Left lung (tissue), 14 donors: ENCODE data around the gene PRSS12. TPM values are rescaled to one million over a fixed set of nuclear protein-coding genes. Genes with fewer than 3 reads are reported as not detected.
"Not testable (repeated sequence)": the region's sequence is repeated elsewhere in the genome, so short reads cannot be mapped to it uniquely, and the experiment has no call there.

Experiments
- ATAC-seq: fragments of 200-7000 bp; cut with Tn5 transposase; one replicate; pipeline ENCODE4 v1.9.1; 2020; ENCODE audit warnings: moderate library complexity
- DNase-seq, 4 donors: peaks; one replicate each; pipeline ENCODE4 v3.0.0-alpha.2; 2013 to 2020
- H3K27ac ChIP-seq, 2 donors: fragments of 200-600 bp; sonication (generic) in 1 of 2; one replicate each; pipeline versions ENCODE4 v1.5.0 to v1.8.0; 2020 to 2021
- H3K27me3 ChIP-seq, 2 donors: fragments of 200-600 bp; sonication (generic) in 1 of 2; one replicate each; pipeline versions ENCODE4 v1.5.0 to v1.8.0; 2020 to 2021
- H3K36me3 ChIP-seq, 2 donors: fragments of 200-600 bp; sonication (generic) in 1 of 2; one replicate each; pipeline versions ENCODE4 v1.5.0 to v1.8.0; 2020 to 2021
- H3K4me1 ChIP-seq, 2 donors: fragments of 200-600 bp; one replicate each; pipeline ENCODE4 v1.8.0; 2021
- H3K4me3 ChIP-seq, 2 donors: fragments of 200-600 bp; sonication (generic) in 1 of 2; one replicate each; pipeline versions ENCODE4 v1.5.0 to v1.8.0; 2020 to 2021; ENCODE audit warnings: mild to moderate bottlenecking in 1 of 2
- H3K9me3 ChIP-seq, 2 donors: fragments of 200-600 bp; sonication (generic) in 1 of 2; one replicate each; pipeline versions ENCODE4 v1.5.0 to v1.8.0; 2020 to 2021
- intact Hi-C, 2 donors: fragments of 100-400 bp; cut with DNase I; formaldehyde crosslinking; loops; one replicate each; pipeline versions ENCODE4 v1.11.2 to v1.14.2; 2022
- long read RNA-seq, 12 donors: library from polyadenylated mRNA in 2 of 12; unstranded in 2 of 12; transcript quantifications; one replicate each; pipeline ENCODE4 v2.0.0 and lab custom pipeline, GENCODE V29; 2019 to 2026
- polyA plus RNA-seq, 6 donors: library from polyadenylated mRNA; unstranded; fragments of 120-200 nt; gene quantifications; one replicate each; pipeline ENCODE4 v1.2.1, GENCODE V29; 2013; ENCODE audit not compliant: insufficient read length in 6 of 6
- total RNA-seq, 2 donors: library from RNA; stranded (reverse); fragmentation: NEBNext Ultra II Directional; extraction: Animal tissue kit (Norgen Biotek cat#: 25700); gene quantifications; one replicate each; pipeline ENCODE4 v1.2.1, GENCODE V29; 2021
- TF ChIP-seq, protein P1 (sequence below), 2 donors: fragments of 200-600 bp; sonication (generic) in 1 of 2; IDR thresholded peaks; one replicate each; pipeline versions ENCODE4 v1.5.0 to v1.8.0; 2021; ENCODE audit warnings: antibody characterized with exemption in 2 of 2
- donor health status: DM: no; HTN: yes; CAD: no.
- donor health status: DM: no; HTN: no; CAD: no.

The PRSS12 gene, protein sequence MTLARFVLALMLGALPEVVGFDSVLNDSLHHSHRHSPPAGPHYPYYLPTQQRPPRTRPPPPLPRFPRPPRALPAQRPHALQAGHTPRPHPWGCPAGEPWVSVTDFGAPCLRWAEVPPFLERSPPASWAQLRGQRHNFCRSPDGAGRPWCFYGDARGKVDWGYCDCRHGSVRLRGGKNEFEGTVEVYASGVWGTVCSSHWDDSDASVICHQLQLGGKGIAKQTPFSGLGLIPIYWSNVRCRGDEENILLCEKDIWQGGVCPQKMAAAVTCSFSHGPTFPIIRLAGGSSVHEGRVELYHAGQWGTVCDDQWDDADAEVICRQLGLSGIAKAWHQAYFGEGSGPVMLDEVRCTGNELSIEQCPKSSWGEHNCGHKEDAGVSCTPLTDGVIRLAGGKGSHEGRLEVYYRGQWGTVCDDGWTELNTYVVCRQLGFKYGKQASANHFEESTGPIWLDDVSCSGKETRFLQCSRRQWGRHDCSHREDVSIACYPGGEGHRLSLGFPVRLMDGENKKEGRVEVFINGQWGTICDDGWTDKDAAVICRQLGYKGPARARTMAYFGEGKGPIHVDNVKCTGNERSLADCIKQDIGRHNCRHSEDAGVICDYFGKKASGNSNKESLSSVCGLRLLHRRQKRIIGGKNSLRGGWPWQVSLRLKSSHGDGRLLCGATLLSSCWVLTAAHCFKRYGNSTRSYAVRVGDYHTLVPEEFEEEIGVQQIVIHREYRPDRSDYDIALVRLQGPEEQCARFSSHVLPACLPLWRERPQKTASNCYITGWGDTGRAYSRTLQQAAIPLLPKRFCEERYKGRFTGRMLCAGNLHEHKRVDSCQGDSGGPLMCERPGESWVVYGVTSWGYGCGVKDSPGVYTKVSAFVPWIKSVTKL
- total RNA-seq: 1 to 10 TPM; 3.8 to 4.0 TPM
- 10 to 100 TPM; 37.4 to 49.8 (median 42.9) TPM for polyA plus RNA-seq
- long read RNA-seq, donor 1, full-length matches to known transcripts: 4 of 9 reads
- long read RNA-seq, donor 1, partial matches to known transcripts: 5 of 9 reads
- long read RNA-seq, donor 1, other reads (novel, unspliced or antisense): 0 of 9 reads
- long read RNA-seq, donor 2, full-length matches to known transcripts: 4 of 14 reads
- long read RNA-seq, donor 2, partial matches to known transcripts: 10 of 14 reads
- long read RNA-seq, donor 2, other reads (novel, unspliced or antisense): 0 of 14 reads
- long read RNA-seq, donor 3, full-length matches to known transcripts: 1 of 1 reads
- long read RNA-seq, donor 3, partial matches to known transcripts: 0 of 1 reads
- long read RNA-seq, donor 3, other reads (novel, unspliced or antisense): 0 of 1 reads
- long read RNA-seq, donor 4: 0 reads
- long read RNA-seq, donor 5, full-length matches to known transcripts: 5 of 5 reads
- long read RNA-seq, donor 5, partial matches to known transcripts: 0 of 5 reads
- long read RNA-seq, donor 5, other reads (novel, unspliced or antisense): 0 of 5 reads
- long read RNA-seq, donor 6, full-length matches to known transcripts: 2 of 2 reads
- long read RNA-seq, donor 6, partial matches to known transcripts: 0 of 2 reads
- long read RNA-seq, donor 6, other reads (novel, unspliced or antisense): 0 of 2 reads
- long read RNA-seq, donor 7, full-length matches to known transcripts: 3 of 3 reads
- long read RNA-seq, donor 7, partial matches to known transcripts: 0 of 3 reads
- long read RNA-seq, donor 7, other reads (novel, unspliced or antisense): 0 of 3 reads
- long read RNA-seq, donor 8, full-length matches to known transcripts: 3 of 3 reads
- long read RNA-seq, donor 8, partial matches to known transcripts: 0 of 3 reads
- long read RNA-seq, donor 8, other reads (novel, unspliced or antisense): 0 of 3 reads
- long read RNA-seq, donor 9: 0 reads
- long read RNA-seq, donor 10: 0 reads
- long read RNA-seq, donor 11, full-length matches to known transcripts: 2 of 2 reads
- long read RNA-seq, donor 11, partial matches to known transcripts: 0 of 2 reads
- long read RNA-seq, donor 11, other reads (novel, unspliced or antisense): 0 of 2 reads
- long read RNA-seq, donor 12, full-length matches to known transcripts: 1 of 1 reads
- long read RNA-seq, donor 12, partial matches to known transcripts: 0 of 1 reads
- long read RNA-seq, donor 12, other reads (novel, unspliced or antisense): 0 of 1 reads

- TF ChIP-seq, protein P1, sequence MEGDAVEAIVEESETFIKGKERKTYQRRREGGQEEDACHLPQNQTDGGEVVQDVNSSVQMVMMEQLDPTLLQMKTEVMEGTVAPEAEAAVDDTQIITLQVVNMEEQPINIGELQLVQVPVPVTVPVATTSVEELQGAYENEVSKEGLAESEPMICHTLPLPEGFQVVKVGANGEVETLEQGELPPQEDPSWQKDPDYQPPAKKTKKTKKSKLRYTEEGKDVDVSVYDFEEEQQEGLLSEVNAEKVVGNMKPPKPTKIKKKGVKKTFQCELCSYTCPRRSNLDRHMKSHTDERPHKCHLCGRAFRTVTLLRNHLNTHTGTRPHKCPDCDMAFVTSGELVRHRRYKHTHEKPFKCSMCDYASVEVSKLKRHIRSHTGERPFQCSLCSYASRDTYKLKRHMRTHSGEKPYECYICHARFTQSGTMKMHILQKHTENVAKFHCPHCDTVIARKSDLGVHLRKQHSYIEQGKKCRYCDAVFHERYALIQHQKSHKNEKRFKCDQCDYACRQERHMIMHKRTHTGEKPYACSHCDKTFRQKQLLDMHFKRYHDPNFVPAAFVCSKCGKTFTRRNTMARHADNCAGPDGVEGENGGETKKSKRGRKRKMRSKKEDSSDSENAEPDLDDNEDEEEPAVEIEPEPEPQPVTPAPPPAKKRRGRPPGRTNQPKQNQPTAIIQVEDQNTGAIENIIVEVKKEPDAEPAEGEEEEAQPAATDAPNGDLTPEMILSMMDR (IDR thresholded peaks at IDR 0.05): peak; percentile 71 to 77
- peaks cover 25 to 63% of the 10 kb centered on the region in 2 donors for H3K27me3 ChIP-seq
- no peaks in the 10 kb centered on the region for H3K9me3 ChIP-seq
- H3K4me3 ChIP-seq: peak within 1 kb of the TSS; percentile 40 to 48
- peak; percentile 64 to 94 (median 78) for DNase-seq
- peaks cover 0 to 12% of the 10 kb centered on the region in 2 donors for H3K4me1 ChIP-seq
- intact Hi-C loops: no loop called here
- H3K27ac ChIP-seq: no peak within 1 kb of the TSS
- peak; percentile 95 for ATAC-seq
- H3K36me3 ChIP-seq: no peaks in the 10 kb centered on the region
These were observed at the start of gene PRSS12 for GRCh38 chr4:118352843-118353533. Gene PRSS12, minus strand, starts transcription at chr4:118353003. Its CDS starts 283 bp downstream, at chr4:118352720.

GRCh38 chr4:118400356-118400755 lies 47.6 kb upstream of the PRSS12 start:
- ATAC-seq: no peak

DNA sequence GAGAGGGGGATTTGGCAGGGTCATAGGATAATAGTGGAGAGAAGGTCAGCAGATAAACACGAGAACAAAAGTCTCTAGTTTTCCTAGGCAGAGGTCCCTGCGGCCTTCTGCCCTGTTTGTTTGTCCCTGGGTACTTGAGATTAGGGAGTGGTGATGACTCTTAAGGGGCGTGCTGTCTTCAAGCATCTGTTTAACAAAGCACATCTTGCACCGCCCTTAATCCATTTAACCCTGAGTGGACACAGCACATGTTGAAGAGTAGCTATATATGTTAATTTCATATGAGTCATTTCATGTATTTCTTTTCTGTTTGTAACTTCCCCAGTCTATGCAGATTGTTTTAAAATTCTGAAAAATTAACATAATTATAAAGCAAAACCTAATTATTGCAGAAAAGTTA lies 47.1 kb upstream of the PRSS12 start:
- H3K4me3 ChIP-seq, ATAC-seq, H3K9me3 ChIP-seq, H3K27me3 ChIP-seq, H3K27ac ChIP-seq, DNase-seq, H3K36me3 ChIP-seq, intact Hi-C loops, H3K4me1 ChIP-seq: not testable (repeated sequence)

More at GRCh38 chr4:118400356-118400755, 47.6 kb upstream of the PRSS12 start:
- no peak overlapping the region for H3K4me3 ChIP-seq
- H3K27me3 ChIP-seq: no peaks in the 10 kb centered on the region
- H3K9me3 ChIP-seq: no peaks in the 10 kb centered on the region
- TF ChIP-seq, protein P1 (IDR thresholded peaks at IDR 0.05): no peak
- H3K4me1 ChIP-seq: no peaks in the 10 kb centered on the region
- no peak for DNase-seq
- intact Hi-C loops: no loop called here
- no peak overlapping the region for H3K27ac ChIP-seq
- no peaks in the 10 kb centered on the region for H3K36me3 ChIP-seq

GRCh38 chr4:118398226-118399090 lies 45.7 kb upstream of the PRSS12 start:
- Histone ChIP-seq H3K27me3 (no peaks in the 10 kb centered on the region), H3K27ac (no peak overlapping the region), H3K9me3 (no peaks in the 10 kb centered on the region), H3K4me3 (no peak overlapping the region), H3K4me1 (no peaks in the 10 kb centered on the region), H3K36me3 (no peaks in the 10 kb centered on the region)
- intact Hi-C loops: no loop called here
- TF ChIP-seq, protein P1 (IDR thresholded peaks at IDR 0.05): no peak
- ATAC-seq (no peak), DNase-seq (no peak)
